ENCODE data around the gene ADCY5.

- TF ChIP-seq ZNF384 (IDR thresholded peaks at IDR 0.05) = no peak
- TF ChIP-seq NFRKB (IDR thresholded peaks at IDR 0.05) = no peak
- no peak for TF ChIP-seq ELF4 (IDR thresholded peaks at IDR 0.05)
- no peak for TF ChIP-seq CTBP1 (IDR thresholded peaks at IDR 0.05; ENCODE audit: borderline replicate concordance)
Observed at GRCh38 chr3:123392871-123393620, 55.8 kb downstream of the ADCY5 start.

Data from HEK293T (cell line).